ENCODE results near the gene TPI1.

- no peak for TF ChIP-seq CTCF (IDR thresholded peaks at IDR 0.05)
- TF ChIP-seq POLR2A (IDR thresholded peaks at IDR 0.05): no peak
These were observed 20.1 kb downstream of the TPI1 start for GRCh38 chr12:6887460-6887859.

Data from lower leg skin (tissue), 3 donors.